Mucosa of stomach (tissue), 1 donor: ENCODE data around the gene PTPRK.

ENCODE experiments used
- H3K27me3 ChIP-seq: one replicate; pipeline ENCODE4 v1.7.0; 2013; ENCODE audit warnings: mild to moderate bottlenecking, low read length; ENCODE audit not compliant: control insufficient read depth, insufficient read depth
- H3K36me3 ChIP-seq: one replicate; pipeline ENCODE4 v1.7.0; 2013; ENCODE audit warnings: low read length; ENCODE audit not compliant: control insufficient read depth, insufficient read depth
- H3K4me1 ChIP-seq: one replicate; pipeline ENCODE4 v1.7.0; 2013; ENCODE audit warnings: mild to moderate bottlenecking, low read length; ENCODE audit not compliant: control insufficient read depth, insufficient read depth
- H3K4me3 ChIP-seq: one replicate; pipeline ENCODE4 v1.7.0; 2013; ENCODE audit warnings: low read length
- H3K9ac ChIP-seq: one replicate; pipeline ENCODE4 v1.7.0; 2013; ENCODE audit warnings: mild to moderate bottlenecking, low read length, moderate library complexity
- H3K9me3 ChIP-seq: one replicate; pipeline ENCODE4 v1.7.0; 2013; ENCODE audit warnings: mild to moderate bottlenecking, low read length, moderate library complexity; ENCODE audit not compliant: control insufficient read depth
- donor health status: Pancreatic carcinoma.

The PTPRK gene

DNA sequence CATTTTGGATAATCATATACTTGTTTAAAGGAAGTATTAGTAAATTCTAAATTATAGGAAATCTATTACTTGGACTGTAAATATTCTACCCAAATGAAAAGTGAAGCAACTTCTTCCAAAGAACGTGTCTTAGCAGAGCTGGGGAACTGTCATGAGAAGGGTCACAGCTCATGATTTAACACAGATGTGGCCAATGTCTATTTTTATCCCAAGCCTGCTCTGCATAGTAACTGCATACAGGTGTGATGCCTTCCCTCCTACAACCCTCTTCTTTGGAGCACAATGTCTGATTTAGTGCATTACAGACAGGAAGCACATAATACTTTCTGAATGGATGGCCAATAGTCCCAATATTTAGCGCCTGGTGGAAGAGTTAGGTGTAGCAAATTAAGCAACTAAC lies 480.9 kb downstream of the PTPRK start:
- no peaks in the 10 kb centered on the region for H3K36me3 ChIP-seq
- no peaks in the 10 kb centered on the region for H3K9me3 ChIP-seq
- H3K4me3 ChIP-seq = no peak overlapping the region
- no peak overlapping the region for H3K9ac ChIP-seq
- no peaks in the 10 kb centered on the region for H3K27me3 ChIP-seq
- no peaks in the 10 kb centered on the region for H3K4me1 ChIP-seq

DNA sequence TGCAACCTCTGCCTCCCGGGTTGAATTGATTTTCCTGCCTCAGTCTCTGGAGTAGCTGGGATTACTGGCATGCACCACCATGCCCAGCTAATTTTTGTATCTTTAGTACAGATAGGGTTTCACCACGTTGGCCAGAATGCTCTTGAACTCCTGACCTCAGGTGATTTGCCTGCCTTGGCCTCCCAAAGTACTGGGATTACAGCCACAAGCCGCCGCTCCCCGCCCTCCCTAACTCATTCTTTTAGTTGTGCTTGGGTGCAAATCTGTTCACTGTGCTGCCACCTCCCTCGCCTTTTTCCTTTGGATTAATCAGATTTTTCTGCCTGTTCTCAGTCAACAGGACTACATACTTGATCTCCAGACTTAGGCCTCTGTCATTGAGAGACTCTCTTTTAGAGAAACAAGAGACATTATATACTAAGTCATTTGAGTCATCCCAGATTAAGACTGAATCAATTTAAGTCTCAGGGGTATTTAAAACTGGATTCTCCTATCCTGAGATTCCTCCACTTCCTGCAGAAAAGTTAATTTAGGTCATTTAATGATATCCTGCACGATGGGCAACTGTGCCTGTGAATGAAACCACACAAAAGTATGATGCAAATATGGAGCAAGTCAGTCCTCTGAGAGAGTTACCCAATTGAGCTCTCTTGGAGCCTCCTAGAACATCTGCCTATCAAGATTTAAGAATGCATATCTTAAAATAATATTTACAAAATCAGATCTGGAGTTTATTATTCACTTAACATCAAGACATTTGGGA lies 483.4 kb downstream of the PTPRK start:
- H3K4me1 ChIP-seq = no peaks in the 10 kb centered on the region
- no peak overlapping the region for H3K9ac ChIP-seq
- no peaks in the 10 kb centered on the region for H3K9me3 ChIP-seq
- no peaks in the 10 kb centered on the region for H3K27me3 ChIP-seq
- H3K4me3 ChIP-seq = no peak overlapping the region
- H3K36me3 ChIP-seq = no peaks in the 10 kb centered on the region

GRCh38 chr6:128033156-128033555 lies 487.2 kb downstream of the PTPRK start:
- H3K9me3 ChIP-seq = no peaks in the 10 kb centered on the region
- no peaks in the 10 kb centered on the region for H3K27me3 ChIP-seq
- H3K36me3 ChIP-seq = no peaks in the 10 kb centered on the region
- no peak overlapping the region for H3K4me3 ChIP-seq
- H3K4me1 ChIP-seq = no peaks in the 10 kb centered on the region
- H3K9ac ChIP-seq = no peak overlapping the region

- no peak overlapping the region for H3K4me3 ChIP-seq
- H3K36me3 ChIP-seq = no peaks in the 10 kb centered on the region
- H3K27me3 ChIP-seq = no peaks in the 10 kb centered on the region
- H3K4me1 ChIP-seq = no peaks in the 10 kb centered on the region
- H3K9ac ChIP-seq = no peak overlapping the region
- H3K9me3 ChIP-seq = no peaks in the 10 kb centered on the region
Measured at GRCh38 chr6:128032042-128032441, 488.4 kb downstream of the PTPRK start.

DNA sequence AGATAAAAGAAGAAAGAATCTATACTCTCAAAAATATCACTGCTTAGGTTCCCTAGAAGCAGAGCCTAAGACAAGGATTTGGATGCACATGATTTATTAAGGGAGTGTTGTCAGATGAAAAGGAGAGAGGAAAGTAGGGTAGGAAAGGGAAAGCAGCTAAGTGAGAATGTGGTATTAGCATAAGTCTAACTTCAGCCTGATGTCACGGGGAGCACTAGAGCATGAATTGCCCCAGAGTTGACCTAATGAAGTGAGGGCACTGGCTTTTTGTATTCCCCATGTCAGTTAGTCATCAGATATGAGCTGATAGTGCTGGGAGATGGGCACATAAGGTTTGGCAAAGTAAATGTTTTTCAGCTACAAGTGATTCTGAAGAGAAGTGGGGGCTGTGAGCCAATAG lies 490.6 kb downstream of the PTPRK start:
- H3K27me3 ChIP-seq = no peaks in the 10 kb centered on the region
- H3K4me3 ChIP-seq = no peak overlapping the region
- no peak overlapping the region for H3K9ac ChIP-seq
- no peaks in the 10 kb centered on the region for H3K36me3 ChIP-seq
- no peaks in the 10 kb centered on the region for H3K4me1 ChIP-seq
- H3K9me3 ChIP-seq = no peaks in the 10 kb centered on the region

DNA sequence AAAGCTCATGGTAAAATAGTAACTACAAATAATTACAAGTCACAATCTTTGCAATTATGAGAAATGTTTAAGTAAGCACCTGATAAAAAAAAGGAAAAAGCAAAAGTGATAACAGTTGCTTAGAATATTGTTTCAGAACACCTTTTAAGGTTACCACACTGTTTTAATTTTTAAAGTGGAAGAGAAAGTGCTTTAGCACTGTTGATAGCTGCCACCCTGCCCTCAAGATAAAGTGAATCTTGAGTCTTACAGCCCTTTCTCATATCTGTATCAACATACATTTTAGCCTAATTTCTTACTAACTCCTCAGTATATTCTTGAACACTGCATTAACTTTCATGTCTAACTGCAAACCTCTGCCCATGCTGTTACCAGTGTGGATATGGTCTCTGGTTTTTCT lies 492.2 kb downstream of the PTPRK start:
- Histone ChIP-seq H3K9me3 (no peaks in the 10 kb centered on the region), H3K36me3 (no peaks in the 10 kb centered on the region), H3K4me1 (no peaks in the 10 kb centered on the region), H3K4me3 (no peak overlapping the region), H3K27me3 (no peaks in the 10 kb centered on the region), H3K9ac (no peak overlapping the region)

GRCh38 chr6:128025478-128025877 lies 494.9 kb downstream of the PTPRK start:
- Histone ChIP-seq H3K9me3 (no peaks in the 10 kb centered on the region), H3K4me3 (no peak overlapping the region), H3K9ac (no peak overlapping the region), H3K4me1 (no peaks in the 10 kb centered on the region), H3K27me3 (no peaks in the 10 kb centered on the region), H3K36me3 (no peaks in the 10 kb centered on the region)

DNA sequence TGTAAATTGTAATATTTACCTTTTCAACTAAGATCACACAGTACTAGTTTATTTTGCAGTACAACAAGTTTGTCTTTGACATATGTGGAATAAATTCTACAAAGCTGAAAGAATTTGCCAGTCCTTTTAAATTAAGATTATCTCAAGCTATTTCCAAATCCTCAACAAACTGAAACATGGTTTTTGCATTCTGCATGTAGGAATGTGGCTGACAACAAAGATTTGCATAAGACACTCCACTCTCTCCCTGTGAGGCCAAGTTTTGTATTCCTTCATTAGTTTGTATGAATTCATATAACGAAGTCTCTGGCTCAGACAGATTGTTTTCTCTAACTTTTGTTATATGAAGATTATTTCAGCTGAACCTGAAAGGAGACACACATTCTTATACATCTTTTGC lies 495.4 kb downstream of the PTPRK start:
- no peak overlapping the region for H3K4me3 ChIP-seq
- H3K36me3 ChIP-seq = no peaks in the 10 kb centered on the region
- no peaks in the 10 kb centered on the region for H3K9me3 ChIP-seq
- no peak overlapping the region for H3K9ac ChIP-seq
- H3K27me3 ChIP-seq = no peaks in the 10 kb centered on the region
- no peaks in the 10 kb centered on the region for H3K4me1 ChIP-seq

DNA sequence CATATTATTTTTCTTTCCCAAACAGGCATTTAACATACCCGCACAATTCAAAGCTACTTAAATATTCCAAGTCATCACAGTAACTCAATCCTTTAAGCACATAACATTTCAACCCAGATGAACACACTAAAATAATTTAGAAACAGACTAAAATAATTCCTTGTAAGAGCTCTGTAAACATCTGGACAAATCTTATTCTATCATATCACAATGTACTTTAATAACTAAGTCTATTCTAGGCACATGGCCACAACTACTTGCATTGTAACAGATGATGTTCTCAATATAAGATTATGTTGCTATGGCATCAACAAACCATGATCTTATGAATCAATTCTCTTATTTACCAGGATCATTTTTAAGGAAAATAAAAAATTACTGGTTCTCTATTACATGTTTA lies 496.4 kb downstream of the PTPRK start:
- H3K4me3 ChIP-seq = no peak overlapping the region
- no peaks in the 10 kb centered on the region for H3K9me3 ChIP-seq
- H3K9ac ChIP-seq = no peak overlapping the region
- no peaks in the 10 kb centered on the region for H3K4me1 ChIP-seq
- no peaks in the 10 kb centered on the region for H3K36me3 ChIP-seq
- no peaks in the 10 kb centered on the region for H3K27me3 ChIP-seq

DNA sequence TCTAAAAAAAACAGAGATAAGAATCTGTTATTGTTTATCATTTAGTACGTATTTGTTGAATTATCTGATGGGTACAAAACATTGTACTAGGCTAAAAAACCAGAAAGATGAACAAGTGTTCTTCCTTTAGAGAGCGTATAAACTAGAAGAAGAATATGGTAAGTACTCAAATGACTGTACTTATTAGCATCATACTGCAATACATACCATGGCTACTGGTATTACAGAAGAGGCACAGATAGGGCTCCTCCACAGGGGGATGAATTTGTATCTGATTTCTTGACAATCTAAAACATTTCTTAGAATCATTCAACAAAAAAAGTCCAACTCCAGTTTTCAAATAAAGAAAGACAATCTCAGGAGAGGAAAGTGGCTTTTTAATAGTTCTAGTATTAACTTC lies 501.6 kb downstream of the PTPRK start:
- no peak overlapping the region for H3K4me3 ChIP-seq
- H3K36me3 ChIP-seq = no peaks in the 10 kb centered on the region
- H3K4me1 ChIP-seq = no peaks in the 10 kb centered on the region
- no peak overlapping the region for H3K9ac ChIP-seq
- no peaks in the 10 kb centered on the region for H3K9me3 ChIP-seq
- H3K27me3 ChIP-seq = no peaks in the 10 kb centered on the region

DNA sequence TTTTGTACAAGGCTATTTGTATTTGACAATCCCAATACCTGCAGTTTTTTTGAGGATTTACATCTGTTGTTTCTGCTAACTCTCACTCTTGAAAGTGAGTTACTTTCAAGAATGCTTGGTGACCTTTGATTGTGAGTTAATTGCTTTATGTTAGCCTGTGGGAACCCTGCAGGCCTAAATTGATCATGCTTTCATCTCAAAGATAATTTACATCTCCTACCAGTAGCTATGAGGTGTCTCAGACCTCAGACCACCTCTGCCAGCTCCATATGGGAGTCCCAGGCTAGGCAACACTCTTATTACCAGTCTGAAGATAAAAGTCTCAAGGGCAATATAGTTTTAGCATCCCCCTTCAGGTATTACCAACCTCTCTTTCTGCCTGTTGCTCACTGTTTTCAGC lies 503.1 kb downstream of the PTPRK start:
- Histone ChIP-seq H3K4me1 (no peaks in the 10 kb centered on the region), H3K27me3 (no peaks in the 10 kb centered on the region), H3K36me3 (no peaks in the 10 kb centered on the region), H3K4me3 (no peak overlapping the region), H3K9ac (no peak overlapping the region), H3K9me3 (no peaks in the 10 kb centered on the region)

DNA sequence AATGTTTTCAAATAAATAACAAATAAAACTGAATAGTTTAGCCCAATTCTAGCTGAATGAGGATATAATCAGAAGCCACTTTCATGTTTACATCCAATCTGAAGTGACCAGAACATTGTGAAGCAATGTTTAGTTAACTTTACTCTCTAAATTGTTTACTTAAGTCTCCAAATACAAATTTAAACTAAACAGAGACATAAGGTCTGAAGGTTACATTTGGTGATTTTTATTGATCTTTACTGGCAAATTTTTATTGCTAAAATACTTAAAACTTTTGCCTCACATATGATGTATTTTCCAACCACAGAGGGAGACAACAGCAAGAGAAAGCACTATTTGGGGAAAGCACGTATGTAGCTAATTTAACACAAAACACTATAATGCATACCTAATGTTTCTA lies 512.7 kb downstream of the PTPRK start:
- no peaks in the 10 kb centered on the region for H3K4me1 ChIP-seq
- H3K36me3 ChIP-seq = no peaks in the 10 kb centered on the region
- H3K9ac ChIP-seq = no peak overlapping the region
- H3K27me3 ChIP-seq = no peaks in the 10 kb centered on the region
- no peaks in the 10 kb centered on the region for H3K9me3 ChIP-seq
- no peak overlapping the region for H3K4me3 ChIP-seq

DNA sequence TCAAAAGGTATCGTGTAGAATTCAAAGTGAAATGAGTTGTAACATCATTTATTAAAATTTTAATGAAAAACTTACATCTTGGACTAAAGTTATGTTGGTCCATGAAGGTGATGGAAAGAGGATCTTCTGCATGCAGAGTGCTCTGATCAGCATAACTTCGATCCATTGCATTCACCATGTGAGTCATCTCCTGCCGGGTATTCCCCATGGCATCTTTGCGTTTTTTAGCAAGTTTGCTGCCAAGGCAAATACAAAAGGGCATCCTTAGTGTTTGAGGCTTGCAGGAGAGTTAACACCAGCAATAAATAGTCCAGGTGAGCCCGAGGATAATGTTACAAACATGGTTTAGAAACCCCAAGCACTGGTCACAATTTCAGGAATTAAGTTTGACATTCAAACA lies 515.4 kb downstream of the PTPRK start:
- H3K4me3 ChIP-seq = no peak overlapping the region
- no peaks in the 10 kb centered on the region for H3K4me1 ChIP-seq
- no peak overlapping the region for H3K9ac ChIP-seq
- no peaks in the 10 kb centered on the region for H3K27me3 ChIP-seq
- H3K9me3 ChIP-seq = no peaks in the 10 kb centered on the region
- no peaks in the 10 kb centered on the region for H3K36me3 ChIP-seq
